ENCODE results near the gene WNK1. TPM values are rescaled to one million over a fixed set of nuclear protein-coding genes. Genes with fewer than 3 reads are reported as not detected.
A peak's percentile ranks its signal among the peaks of the same experiment; 100 is the strongest.

WNK1 gene
- total and polyA plus RNA-seq, 9 donors, result 49.5 to 83.7 (median 65.1) TPM

- Histone ChIP-seq H3K4me3 (ENCODE audit: low read length) (no peak overlapping the region), H3K9me3 (replicated peaks; ENCODE audit: control insufficient read depth, low read depth, low read length) (no peaks in the 10 kb centered on the region), H3K36me3 (ENCODE audit: control insufficient read depth, insufficient read depth, low read length) (no peaks in the 10 kb centered on the region), H3K27me3 (ENCODE audit: control insufficient read depth, insufficient read depth, low read length) (no peaks in the 10 kb centered on the region), H3K4me1 (ENCODE audit: control insufficient read depth, insufficient read depth, low read length) (no peaks in the 10 kb centered on the region), H3K27ac (ENCODE audit: low read length) (no peak overlapping the region)
- WGBS (ENCODE audit: insufficient coverage), result 94% methylated on average over 2 of the region's 9 CpGs
- DNase-seq, result no peak
These were observed 13.0 kb upstream of the WNK1 start for GRCh38 chr12:739349-739748.

GRCh38 chr12:740921-741320 lies 11.5 kb upstream of the WNK1 start:
- Histone ChIP-seq H3K4me3 (ENCODE audit: low read length) (no peak overlapping the region), H3K4me1 (ENCODE audit: control insufficient read depth, insufficient read depth, low read length) (no peaks in the 10 kb centered on the region), H3K36me3 (ENCODE audit: control insufficient read depth, insufficient read depth, low read length) (no peaks in the 10 kb centered on the region), H3K27ac (ENCODE audit: low read length) (no peak overlapping the region), H3K27me3 (ENCODE audit: control insufficient read depth, insufficient read depth, low read length) (no peaks in the 10 kb centered on the region), H3K9me3 (replicated peaks; ENCODE audit: control insufficient read depth, low read depth, low read length) (no peaks in the 10 kb centered on the region)
- WGBS (ENCODE audit: insufficient coverage), result 51% methylated on average over 5 of the region's 6 CpGs
- no peak for DNase-seq

GRCh38 chr12:749751-750270 lies 2.6 kb upstream of the WNK1 start:
- Histone ChIP-seq H3K27me3 (ENCODE audit: control insufficient read depth, insufficient read depth, low read length) (no peaks in the 10 kb centered on the region), H3K4me1 (ENCODE audit: control insufficient read depth, insufficient read depth, low read length) (peaks cover 9% of the 10 kb centered on the region), H3K27ac (ENCODE audit: low read length) (peak overlapping the region; percentile 96), H3K4me3 (ENCODE audit: low read length) (no peak overlapping the region), H3K9me3 (replicated peaks; ENCODE audit: control insufficient read depth, low read depth, low read length) (no peaks in the 10 kb centered on the region), H3K36me3 (ENCODE audit: control insufficient read depth, insufficient read depth, low read length) (no peaks in the 10 kb centered on the region)
- whole genome bisulfite sequencing (ENCODE audit: insufficient coverage), result no CpG with 5 or more reads among the region's 1 CpG
- DNase-seq, result no peak

GRCh38 chr12:750366-751191 lies 1.8 kb upstream of the WNK1 start:
- Histone ChIP-seq H3K4me1 (ENCODE audit: control insufficient read depth, insufficient read depth, low read length) (peaks cover 9% of the 10 kb centered on the region), H3K27ac (ENCODE audit: low read length) (peak overlapping the region; percentile 96), H3K4me3 (ENCODE audit: low read length) (peak overlapping the region; percentile 40), H3K9me3 (replicated peaks; ENCODE audit: control insufficient read depth, low read depth, low read length) (no peaks in the 10 kb centered on the region), H3K27me3 (ENCODE audit: control insufficient read depth, insufficient read depth, low read length) (no peaks in the 10 kb centered on the region), H3K36me3 (ENCODE audit: control insufficient read depth, insufficient read depth, low read length) (no peaks in the 10 kb centered on the region)
- no peak for DNase-seq
- 7% methylated on average over 3 of the region's 7 CpGs for WGBS (ENCODE audit: insufficient coverage)

- under 1% methylated on average over 36 of the region's 42 CpGs for WGBS (ENCODE audit: insufficient coverage)
- peaks cover 9% of the 10 kb centered on the region for H3K4me1 ChIP-seq (ENCODE audit: control insufficient read depth, insufficient read depth, low read length)
- no peaks in the 10 kb centered on the region for H3K9me3 ChIP-seq (replicated peaks; ENCODE audit: control insufficient read depth, low read depth, low read length)
- peak overlapping the region; percentile 96 for H3K27ac ChIP-seq (ENCODE audit: low read length)
- peak; percentile 98 for DNase-seq
- H3K36me3 ChIP-seq (ENCODE audit: control insufficient read depth, insufficient read depth, low read length), result no peaks in the 10 kb centered on the region
- H3K27me3 ChIP-seq (ENCODE audit: control insufficient read depth, insufficient read depth, low read length), result no peaks in the 10 kb centered on the region
- H3K4me3 ChIP-seq (ENCODE audit: low read length), result peak overlapping the region; percentile 40
These were observed 984 bp upstream of the WNK1 start for GRCh38 chr12:751192-751998.

GRCh38 chr12:752695-753610 lies 574 bp downstream of the WNK1 start:
- peak overlapping the region; percentile 99 for H3K27ac ChIP-seq (ENCODE audit: low read length)
- peak; percentile 74 for DNase-seq
- no peaks in the 10 kb centered on the region for H3K36me3 ChIP-seq (ENCODE audit: control insufficient read depth, insufficient read depth, low read length)
- no peaks in the 10 kb centered on the region for H3K9me3 ChIP-seq (replicated peaks; ENCODE audit: control insufficient read depth, low read depth, low read length)
- H3K4me3 ChIP-seq (ENCODE audit: low read length), result peak overlapping the region; percentile 89
- peaks cover 9% of the 10 kb centered on the region for H3K4me1 ChIP-seq (ENCODE audit: control insufficient read depth, insufficient read depth, low read length)
- H3K27me3 ChIP-seq (ENCODE audit: control insufficient read depth, insufficient read depth, low read length), result no peaks in the 10 kb centered on the region
- WGBS (ENCODE audit: insufficient coverage), result under 1% methylated on average over 113 of the region's 115 CpGs

- peak; percentile 47 for DNase-seq
- no peaks in the 10 kb centered on the region for H3K9me3 ChIP-seq (replicated peaks; ENCODE audit: control insufficient read depth, low read depth, low read length)
- peaks cover 9% of the 10 kb centered on the region for H3K4me1 ChIP-seq (ENCODE audit: control insufficient read depth, insufficient read depth, low read length)
- H3K27me3 ChIP-seq (ENCODE audit: control insufficient read depth, insufficient read depth, low read length), result no peaks in the 10 kb centered on the region
- peak overlapping the region; percentile 76 for H3K27ac ChIP-seq (ENCODE audit: low read length)
- H3K4me3 ChIP-seq (ENCODE audit: low read length), result peak overlapping the region; percentile 80
- H3K36me3 ChIP-seq (ENCODE audit: control insufficient read depth, insufficient read depth, low read length), result no peaks in the 10 kb centered on the region
- under 1% methylated on average over 61 of the region's 63 CpGs for WGBS (ENCODE audit: insufficient coverage)
These were observed 1.5 kb downstream of the WNK1 start for GRCh38 chr12:753611-754472.

GRCh38 chr12:754473-754820 lies 2.1 kb downstream of the WNK1 start:
- no peaks in the 10 kb centered on the region for H3K36me3 ChIP-seq (ENCODE audit: control insufficient read depth, insufficient read depth, low read length)
- peak; percentile 43 for DNase-seq
- peaks cover 9% of the 10 kb centered on the region for H3K4me1 ChIP-seq (ENCODE audit: control insufficient read depth, insufficient read depth, low read length)
- H3K9me3 ChIP-seq (replicated peaks; ENCODE audit: control insufficient read depth, low read depth, low read length), result no peaks in the 10 kb centered on the region
- peak overlapping the region; percentile 80 for H3K4me3 ChIP-seq (ENCODE audit: low read length)
- 0% methylated on average over 3 of the region's 5 CpGs for WGBS (ENCODE audit: insufficient coverage)
- peak overlapping the region; percentile 76 for H3K27ac ChIP-seq (ENCODE audit: low read length)
- H3K27me3 ChIP-seq (ENCODE audit: control insufficient read depth, insufficient read depth, low read length), result no peaks in the 10 kb centered on the region

Measured in muscle of leg (tissue), 11 donors.